DND-41 (cell line): Measurements from ENCODE around the gene IPO11.

Experiments
- ATAC-seq: fragments of 200-7000 bp; cut with Tn5 transposase; 3 replicates; pipeline ENCODE4 v1.9.1; 2021; ENCODE audit warnings: low read depth; ENCODE audit not compliant: insufficient read depth
- DNase-seq: peaks from one replicate; pipeline ENCODE4 v3.0.0-alpha.2; 2020
- H2AFZ ChIP-seq: 2 replicates; pipeline ENCODE4 v1.6.0; 2012; ENCODE audit warnings: low read depth, low read length
- H3K27ac ChIP-seq: 2 replicates; pipeline ENCODE4 v1.5.1; 2012; ENCODE audit warnings: low read length, inconsistent platforms
- H3K27me3 ChIP-seq: fragments of 200-600 bp; sonication (generic); 2 replicates; pipeline ENCODE4 v1.6.0; 2012; ENCODE audit warnings: low read length, mild to moderate bottlenecking, inconsistent platforms; ENCODE audit not compliant: insufficient read depth, poor library complexity
- H3K36me3 ChIP-seq: 2 replicates; pipeline ENCODE4 v1.5.1; 2012; ENCODE audit warnings: low read length, inconsistent platforms; ENCODE audit not compliant: insufficient read depth
- H3K4me1 ChIP-seq: 2 replicates; pipeline ENCODE4 v1.5.1; 2012; ENCODE audit warnings: mild to moderate bottlenecking, low read length; ENCODE audit not compliant: insufficient read depth
- H3K4me2 ChIP-seq: 2 replicates; pipeline ENCODE4 v1.6.0; 2012; ENCODE audit warnings: mild to moderate bottlenecking, moderate library complexity, low read length, inconsistent platforms; ENCODE audit not compliant: insufficient read depth
- H3K4me3 ChIP-seq, 2 experiments: fragments of 200-600 bp in 1 of 2; shearing (Covaris generic) in 1 of 2; 2 replicates each; pipeline ENCODE4 v1.5.1; 2012 to 2016; ENCODE audit warnings: inconsistent platforms in 2 of 2, low read length in 2 of 2, mild to moderate bottlenecking in 2 of 2, low read depth in 1 of 2, moderate library complexity in 1 of 2
- H3K79me2 ChIP-seq: 2 replicates; pipeline ENCODE4 v1.6.0; 2012; ENCODE audit warnings: low read length, inconsistent platforms; ENCODE audit not compliant: insufficient read depth
- H3K9ac ChIP-seq: 2 replicates; pipeline ENCODE4 v1.6.0; 2012; ENCODE audit warnings: low read depth, mild to moderate bottlenecking, inconsistent platforms, low read length, moderate library complexity
- H3K9me3 ChIP-seq: 2 replicates; pipeline ENCODE4 v1.5.1; 2012; ENCODE audit warnings: low read length, moderate library complexity, mild to moderate bottlenecking, inconsistent platforms; ENCODE audit not compliant: insufficient read depth, severe bottlenecking
- H4K20me1 ChIP-seq: 2 replicates; pipeline ENCODE4 v1.6.0; 2012; ENCODE audit warnings: low read length; ENCODE audit not compliant: insufficient read depth
- EZH2 ChIP-seq: IDR thresholded peaks from 3 replicates; pipeline ENCODE4 v1.6.1; 2012; ENCODE audit warnings: borderline replicate concordance, low read depth, mild to moderate bottlenecking, moderate library complexity, low read length, inconsistent platforms; ENCODE audit not compliant: severe bottlenecking
- TF ChIP-seq, protein P1 (sequence below): IDR thresholded peaks from 2 replicates; pipeline ENCODE4 v1.5.1; 2012; ENCODE audit warnings: borderline replicate concordance, low read length, moderate library complexity, mild to moderate bottlenecking; ENCODE audit not compliant: poor library complexity, severe bottlenecking; ENCODE audit errors: extremely low read depth

Gene IPO11

DNA sequence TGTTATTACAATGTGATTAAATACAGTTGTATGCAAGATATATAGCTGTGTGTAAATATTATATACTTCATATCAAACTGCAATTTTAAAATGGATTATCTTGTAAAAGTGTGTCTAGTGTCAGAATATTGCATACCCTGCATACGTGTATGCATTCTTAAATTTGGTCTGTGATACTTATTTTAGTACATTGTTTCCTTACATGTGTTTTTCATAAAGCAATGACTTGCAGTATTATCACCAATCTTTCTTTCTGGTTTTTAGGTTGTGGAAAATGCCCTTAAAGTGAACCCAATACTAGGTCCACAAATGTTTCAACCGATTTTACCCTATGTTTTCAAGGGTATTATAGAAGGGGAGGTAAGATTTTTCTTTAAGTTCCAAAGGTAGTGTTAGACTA lies 137.5 kb downstream of the IPO11 start:
- no peak overlapping the region for H2AFZ ChIP-seq
- H3K9me3 ChIP-seq: no peaks in the 10 kb centered on the region
- H3K79me2 ChIP-seq: no peaks in the 10 kb centered on the region
- H3K36me3 ChIP-seq: peaks cover 18% of the 10 kb centered on the region; the same call in 1 of the 2 replicates
- no peak overlapping the region for H3K4me3 ChIP-seq
- no peaks in the 10 kb centered on the region for H3K27me3 ChIP-seq
- no peaks in the 10 kb centered on the region for H4K20me1 ChIP-seq
- DNase-seq (no peak), ATAC-seq (no peak)
- H3K9ac ChIP-seq: no peak overlapping the region
- no peak overlapping the region for H3K27ac ChIP-seq
- H3K4me2 ChIP-seq: no peak overlapping the region
- no peaks in the 10 kb centered on the region for H3K4me1 ChIP-seq
- no peak for TF ChIP-seq EZH2
- TF ChIP-seq, protein P1, sequence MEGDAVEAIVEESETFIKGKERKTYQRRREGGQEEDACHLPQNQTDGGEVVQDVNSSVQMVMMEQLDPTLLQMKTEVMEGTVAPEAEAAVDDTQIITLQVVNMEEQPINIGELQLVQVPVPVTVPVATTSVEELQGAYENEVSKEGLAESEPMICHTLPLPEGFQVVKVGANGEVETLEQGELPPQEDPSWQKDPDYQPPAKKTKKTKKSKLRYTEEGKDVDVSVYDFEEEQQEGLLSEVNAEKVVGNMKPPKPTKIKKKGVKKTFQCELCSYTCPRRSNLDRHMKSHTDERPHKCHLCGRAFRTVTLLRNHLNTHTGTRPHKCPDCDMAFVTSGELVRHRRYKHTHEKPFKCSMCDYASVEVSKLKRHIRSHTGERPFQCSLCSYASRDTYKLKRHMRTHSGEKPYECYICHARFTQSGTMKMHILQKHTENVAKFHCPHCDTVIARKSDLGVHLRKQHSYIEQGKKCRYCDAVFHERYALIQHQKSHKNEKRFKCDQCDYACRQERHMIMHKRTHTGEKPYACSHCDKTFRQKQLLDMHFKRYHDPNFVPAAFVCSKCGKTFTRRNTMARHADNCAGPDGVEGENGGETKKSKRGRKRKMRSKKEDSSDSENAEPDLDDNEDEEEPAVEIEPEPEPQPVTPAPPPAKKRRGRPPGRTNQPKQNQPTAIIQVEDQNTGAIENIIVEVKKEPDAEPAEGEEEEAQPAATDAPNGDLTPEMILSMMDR: no peak

DNA sequence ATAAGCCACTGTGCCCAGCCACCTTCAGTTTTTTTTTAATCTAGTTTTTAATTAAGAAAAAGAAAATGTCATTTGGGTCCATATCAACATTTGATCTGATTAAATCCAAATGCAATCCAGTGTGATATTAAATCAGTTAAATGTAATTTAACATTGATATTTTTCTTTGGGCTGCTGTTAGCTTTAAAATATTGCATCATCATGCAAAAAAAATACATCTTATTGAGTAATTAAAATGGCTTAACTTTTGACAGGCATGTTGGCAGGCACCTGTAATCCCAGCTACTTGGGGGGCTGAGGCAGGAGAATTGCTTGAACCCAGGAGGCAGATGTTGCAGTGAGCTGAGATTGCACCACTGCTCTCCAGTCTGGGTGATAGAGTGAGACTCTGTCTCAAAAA lies 143.4 kb downstream of the IPO11 start:
- TF ChIP-seq EZH2: no peak
- TF ChIP-seq, protein P1: no peak
- Histone ChIP-seq H3K9me3 (no peaks in the 10 kb centered on the region), H3K36me3 (peaks cover 36% of the 10 kb centered on the region), H4K20me1 (no peaks in the 10 kb centered on the region), H2AFZ (no peak overlapping the region), H3K79me2 (no peaks in the 10 kb centered on the region), H3K27me3 (no peaks in the 10 kb centered on the region), H3K4me3 (no peak overlapping the region), H3K4me1 (no peaks in the 10 kb centered on the region), H3K27ac (no peak overlapping the region), H3K4me2 (no peak overlapping the region), H3K9ac (no peak overlapping the region)
- ATAC-seq (no peak), DNase-seq (no peak)

DNA sequence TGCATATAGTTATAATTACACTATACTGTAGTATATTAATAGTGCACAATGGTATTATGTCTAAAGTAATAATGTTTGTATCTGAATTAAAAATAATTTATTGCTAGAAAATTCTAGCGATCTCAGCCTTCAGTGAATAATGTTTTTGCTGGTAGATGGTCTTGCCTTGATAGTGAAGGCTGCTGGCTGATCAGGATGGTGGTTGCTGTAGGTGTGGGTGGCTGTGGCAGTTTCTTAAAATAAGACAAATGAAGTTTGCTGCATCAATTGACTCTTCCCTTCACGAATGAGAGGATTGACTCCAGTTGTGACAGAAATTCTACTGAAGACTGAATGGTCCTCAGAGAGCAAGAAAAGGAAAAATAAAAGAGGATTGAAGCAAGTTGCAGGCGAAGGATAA lies 146.4 kb downstream of the IPO11 start:
- no peak overlapping the region for H2AFZ ChIP-seq

More for the DNA sequence above, 146.4 kb downstream of the IPO11 start:
- Histone ChIP-seq H3K9ac (no peak overlapping the region), H3K4me1 (no peaks in the 10 kb centered on the region), H3K4me3 (no peak overlapping the region), H4K20me1 (no peaks in the 10 kb centered on the region), H3K79me2 (no peaks in the 10 kb centered on the region), H3K9me3 (no peaks in the 10 kb centered on the region), H3K4me2 (no peak overlapping the region), H3K27ac (no peak overlapping the region), H3K27me3 (no peaks in the 10 kb centered on the region), H3K36me3 (peaks cover 38% of the 10 kb centered on the region)
- TF ChIP-seq EZH2: no peak
- TF ChIP-seq, protein P1: no peak
- DNase-seq (no peak), ATAC-seq (no peak)
